ENCODE results near the gene PNLIPRP2.

Gene PNLIPRP2

DNA sequence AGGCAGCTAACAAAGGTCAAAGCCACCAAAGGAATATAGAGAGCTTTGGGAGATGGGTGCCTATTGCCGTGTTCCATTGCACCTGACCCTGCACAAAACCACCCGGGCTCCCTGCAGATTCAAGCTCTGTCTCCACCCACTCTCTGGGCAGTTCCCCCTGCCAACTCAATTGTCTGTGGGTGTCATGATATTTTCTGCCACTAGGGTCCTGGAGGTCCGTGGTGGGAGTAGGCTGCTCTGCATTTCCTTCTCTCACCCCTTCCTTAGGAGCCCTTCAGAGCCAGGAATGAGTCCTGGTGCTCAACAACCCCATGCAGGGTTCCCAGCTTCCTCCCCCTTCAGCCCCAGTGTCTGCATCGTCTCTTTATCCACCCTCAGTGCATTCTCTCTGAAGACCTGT, 34.1 kb downstream of the PNLIPRP2 start:
- in situ Hi-C loops (cut with HindIII; ENCODE audit: low sequenced_read_pairs) = no loop called here

DNA sequence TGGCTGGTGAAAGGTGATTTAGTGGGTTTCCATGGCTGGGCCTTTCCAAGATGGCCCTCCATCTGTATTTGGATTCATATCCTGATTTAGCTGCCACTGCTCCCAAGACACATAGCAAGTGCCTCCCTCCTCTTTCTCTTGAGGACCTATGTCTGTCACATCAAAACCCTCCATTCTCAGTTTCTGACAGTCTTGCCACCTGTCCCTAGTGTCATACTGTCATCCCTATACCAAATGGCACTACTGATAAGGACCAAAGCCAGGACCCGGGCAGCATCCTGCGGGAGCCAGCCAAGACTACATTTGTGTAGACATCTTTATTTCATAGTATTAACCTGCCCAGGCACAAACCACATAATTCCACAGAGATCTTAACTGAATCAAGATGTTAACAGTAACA, 34.8 kb downstream of the PNLIPRP2 start:
- in situ Hi-C loops (cut with HindIII; ENCODE audit: low sequenced_read_pairs) = no loop called here

DNA sequence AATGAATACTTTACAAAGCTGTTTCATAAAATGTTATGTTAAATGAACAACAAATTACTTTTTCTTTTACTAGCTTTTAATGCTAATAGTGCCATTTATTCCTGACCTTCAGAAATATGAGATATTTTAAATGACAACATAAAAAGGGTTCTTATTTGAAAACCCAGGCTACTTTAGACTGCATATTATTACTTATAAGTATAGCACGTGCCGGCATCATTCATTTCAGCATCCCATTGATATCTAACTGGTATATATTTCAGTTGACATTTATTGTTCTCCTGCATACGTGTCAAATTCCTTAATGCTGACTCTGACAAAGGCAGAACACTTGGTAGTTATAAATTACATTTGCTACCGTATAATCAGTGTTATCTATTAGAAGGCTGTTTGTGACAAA, 35.3 kb downstream of the PNLIPRP2 start:
- in situ Hi-C loops (cut with HindIII; ENCODE audit: low sequenced_read_pairs) = no loop called here

DNA sequence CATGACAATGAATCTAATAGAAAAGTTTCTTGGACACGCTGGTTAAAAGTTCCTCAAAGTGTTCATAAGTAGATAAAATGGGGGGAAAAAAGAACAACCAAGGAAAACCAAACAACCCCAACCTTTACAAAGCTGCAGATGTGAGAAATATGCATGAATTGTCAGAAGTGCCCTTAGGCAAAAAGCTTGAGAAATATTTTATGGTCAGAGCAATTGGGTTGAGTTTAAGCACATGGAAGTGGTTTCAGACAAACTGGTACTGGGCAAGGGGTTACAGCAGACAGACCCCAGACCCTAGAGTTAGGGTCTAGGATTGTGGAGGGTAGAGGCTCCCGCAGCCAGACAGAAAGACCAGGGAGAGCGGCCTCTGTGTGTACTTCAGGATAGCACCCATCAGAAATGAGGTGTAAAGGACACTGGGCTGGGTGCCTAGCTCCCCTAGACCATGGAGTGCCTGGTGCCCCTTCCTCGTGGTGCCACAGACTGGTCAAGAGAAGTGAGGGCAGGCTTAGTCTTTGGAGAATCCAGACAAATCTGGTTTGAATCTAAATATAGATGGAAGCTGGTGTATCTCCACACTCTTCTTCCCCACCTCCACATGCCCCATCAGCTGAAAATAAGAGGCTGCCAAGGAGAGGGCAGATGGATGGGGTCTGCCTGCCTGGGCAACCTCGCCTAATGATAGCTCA, 37.3 kb downstream of the PNLIPRP2 start:
- in situ Hi-C loops (cut with HindIII; ENCODE audit: low sequenced_read_pairs) = no loop called here

DNA sequence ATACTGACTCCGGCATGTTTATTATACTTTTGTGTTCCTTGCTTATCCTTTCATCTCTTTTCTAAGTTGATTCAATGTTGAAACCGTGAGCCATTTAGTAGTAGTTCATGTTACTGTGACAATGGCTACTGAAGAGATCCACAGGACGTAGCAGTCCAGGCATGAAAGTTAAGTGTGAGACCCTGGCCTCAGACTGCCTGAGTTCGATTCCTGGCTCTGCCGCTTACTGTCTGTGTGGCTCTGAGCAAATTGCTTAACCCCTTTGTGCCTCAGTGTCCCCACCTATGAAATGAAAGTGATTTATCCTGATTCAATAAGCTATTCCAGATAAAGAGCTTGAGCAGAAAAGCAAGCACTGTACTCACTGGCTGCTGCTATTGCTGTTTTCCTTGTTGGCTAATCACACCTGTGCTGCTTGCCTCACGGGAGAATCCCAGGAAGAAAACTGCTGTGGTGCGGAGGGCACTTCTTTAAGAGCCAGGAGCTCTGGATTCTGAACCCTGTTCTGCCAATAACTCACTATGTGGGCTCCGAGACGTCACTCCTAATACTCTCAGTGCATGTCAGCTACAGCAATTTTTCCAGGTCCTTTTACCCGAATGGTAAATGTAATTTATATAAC, 38.4 kb downstream of the PNLIPRP2 start:
- in situ Hi-C loops (cut with HindIII; ENCODE audit: low sequenced_read_pairs) = no loop called here

DNA sequence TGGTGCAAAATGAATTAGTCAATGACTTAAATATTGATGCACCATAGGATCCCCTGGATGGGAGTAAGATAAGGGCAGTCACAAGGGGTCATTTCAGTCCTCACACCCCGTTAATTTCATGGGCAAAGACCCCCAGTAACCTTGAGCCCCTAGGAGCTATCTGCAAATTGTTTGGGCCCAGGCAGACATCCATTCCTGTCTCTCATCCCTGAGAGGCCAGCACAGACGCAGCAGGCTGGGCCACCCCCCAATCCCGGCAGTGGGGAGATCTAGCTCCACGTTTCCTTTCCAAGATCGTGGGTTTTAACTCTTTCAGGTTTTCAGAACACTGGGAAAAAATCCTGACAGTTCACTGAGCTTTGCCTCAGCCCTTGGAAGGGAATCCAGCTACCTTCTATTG, 40.1 kb downstream of the PNLIPRP2 start:
- in situ Hi-C loops (cut with HindIII; ENCODE audit: low sequenced_read_pairs) = no loop called here

DNA sequence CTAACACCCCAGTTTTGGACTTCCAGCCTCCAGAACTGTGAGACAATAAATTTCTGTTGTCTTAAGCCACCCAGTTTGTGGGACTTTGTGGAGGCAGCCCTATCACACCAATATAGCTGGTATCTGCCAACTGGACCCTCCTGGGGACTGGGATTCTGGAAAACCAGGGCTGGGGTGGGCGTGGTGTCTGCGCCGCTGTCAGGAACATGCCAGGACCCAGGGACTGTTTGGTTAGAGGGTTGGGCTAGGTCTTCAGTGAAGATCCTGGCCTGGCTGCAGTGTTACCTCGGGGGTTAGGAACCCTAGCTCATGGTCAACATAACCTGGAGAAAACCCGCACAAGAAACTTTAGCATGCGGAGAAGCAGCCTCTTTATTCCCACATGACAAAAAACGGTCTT, 42.6 kb downstream of the PNLIPRP2 start:
- in situ Hi-C loops (cut with HindIII; ENCODE audit: low sequenced_read_pairs) = no loop called here

DNA sequence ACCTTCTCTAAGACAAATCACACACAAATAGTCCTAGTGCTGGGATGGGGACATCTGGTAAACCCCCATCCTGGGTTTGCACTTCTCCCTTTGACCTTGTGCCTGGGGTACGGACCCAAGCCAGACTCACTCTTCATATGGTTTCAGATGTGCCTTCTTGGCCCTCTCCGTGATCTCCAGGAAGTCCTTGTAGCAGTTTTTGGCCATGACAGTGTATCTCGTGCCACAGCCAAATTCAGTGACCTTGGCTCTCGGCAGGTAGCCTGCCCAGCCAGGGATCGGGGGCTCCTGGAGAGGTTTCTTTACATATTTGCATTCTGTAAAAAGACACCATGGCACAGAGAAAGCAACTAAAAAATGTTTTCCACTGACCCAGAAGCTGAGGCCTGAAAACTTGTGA, 43.9 kb downstream of the PNLIPRP2 start:
- in situ Hi-C loops (cut with HindIII; ENCODE audit: low sequenced_read_pairs) = loop anchor here (5.0 kb wide), 1 partner anchor 493 kb away; no protein-coding TSS in a partner anchor

DNA sequence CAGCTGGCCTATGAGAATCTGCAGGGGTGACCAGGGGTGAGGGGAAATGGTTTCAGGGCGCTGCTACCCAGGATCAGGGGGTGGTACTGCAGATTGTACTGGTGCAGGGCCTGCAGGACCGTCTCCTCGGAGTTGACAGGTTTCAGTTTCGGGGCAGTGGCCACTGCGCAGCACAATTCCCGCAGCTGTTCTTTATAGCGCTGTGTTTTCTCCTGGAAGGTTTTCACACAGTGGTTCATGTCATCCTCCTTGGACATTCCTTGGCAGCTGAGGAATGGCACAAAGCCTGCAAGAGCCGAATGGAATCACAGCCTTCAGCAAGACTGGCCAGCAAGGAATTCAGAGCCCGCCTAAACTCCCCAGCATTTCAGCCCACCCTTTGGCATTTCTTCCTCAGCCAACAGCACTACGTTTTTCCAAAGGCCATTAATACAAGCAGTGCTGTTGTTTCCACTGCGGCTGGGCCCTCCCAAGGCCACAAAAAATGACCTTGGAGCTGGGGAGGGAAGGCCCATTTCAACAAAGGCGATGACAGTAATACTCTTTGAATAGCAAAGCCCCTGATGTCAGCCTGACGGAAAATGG, 44.9 kb downstream of the PNLIPRP2 start:
- in situ Hi-C loops (cut with HindIII; ENCODE audit: low sequenced_read_pairs) = loop anchor here (5.0 kb wide), 1 partner anchor 492 kb away; no protein-coding TSS in a partner anchor

DNA sequence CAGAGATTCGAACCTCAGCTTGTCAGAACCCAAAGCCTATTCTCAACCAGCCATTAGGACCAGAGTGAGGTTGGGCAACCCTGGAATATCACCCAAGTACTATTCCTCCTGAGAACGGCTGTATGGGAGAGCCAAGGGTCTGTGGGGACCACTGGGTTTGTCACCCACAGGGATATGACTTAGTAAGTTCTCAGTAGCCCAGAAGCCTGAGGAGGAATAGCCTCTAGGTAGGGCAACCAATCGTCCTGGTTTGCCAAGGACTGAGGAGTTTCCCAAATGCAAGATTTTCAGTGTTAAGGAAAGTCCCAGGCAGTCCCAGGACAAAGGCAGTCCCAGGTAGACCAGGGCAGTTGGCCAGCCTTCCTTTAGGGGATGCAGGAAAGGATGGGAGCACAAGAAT, 46.7 kb downstream of the PNLIPRP2 start:
- in situ Hi-C loops (cut with HindIII; ENCODE audit: low sequenced_read_pairs) = loop anchor here (5.0 kb wide), 1 partner anchor 490 kb away; no protein-coding TSS in a partner anchor

DNA sequence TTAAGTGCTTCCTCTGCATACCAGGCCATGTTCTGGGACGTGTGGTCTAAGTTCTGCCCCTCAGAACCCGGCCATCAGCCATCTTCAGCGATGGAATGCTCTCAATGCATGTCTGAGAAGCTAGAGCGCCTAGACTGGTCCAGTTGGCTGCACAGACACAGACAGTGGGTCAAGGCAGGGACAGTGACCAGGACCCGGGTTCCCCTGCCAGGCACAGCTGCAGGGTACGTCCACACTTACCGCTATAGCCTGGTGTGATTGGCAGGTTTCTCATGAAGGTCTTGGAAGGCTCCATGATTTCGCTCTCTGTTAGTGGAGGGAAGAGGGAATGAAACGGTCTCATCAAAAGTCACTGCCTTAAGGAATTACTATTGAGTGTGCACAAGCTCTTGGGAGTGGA, 47.3 kb downstream of the PNLIPRP2 start:
- in situ Hi-C loops (cut with HindIII; ENCODE audit: low sequenced_read_pairs) = loop anchor here (5.0 kb wide), 1 partner anchor 489 kb away; no protein-coding TSS in a partner anchor

DNA sequence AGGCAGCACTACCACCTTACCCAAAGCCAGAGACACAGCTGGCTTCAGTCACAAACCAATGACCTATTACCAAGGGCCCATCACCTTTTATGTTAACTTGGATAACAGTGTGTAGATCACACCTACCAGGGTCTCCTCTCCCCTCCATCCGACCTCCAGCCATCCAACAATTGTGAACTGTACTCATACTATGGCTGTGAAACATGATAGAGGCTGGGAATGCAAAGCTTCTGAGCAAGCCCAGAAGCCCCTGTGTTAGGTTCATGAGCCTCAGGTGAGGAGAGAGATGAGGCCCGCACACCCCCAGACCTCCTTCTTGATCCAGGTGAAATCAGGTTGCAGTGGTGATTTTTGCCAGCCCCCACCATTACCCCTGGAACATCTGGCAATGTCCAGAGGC, 47.7 kb downstream of the PNLIPRP2 start:
- in situ Hi-C loops (cut with HindIII; ENCODE audit: low sequenced_read_pairs) = loop anchor here (5.0 kb wide), 1 partner anchor 489 kb away; no protein-coding TSS in a partner anchor

DNA sequence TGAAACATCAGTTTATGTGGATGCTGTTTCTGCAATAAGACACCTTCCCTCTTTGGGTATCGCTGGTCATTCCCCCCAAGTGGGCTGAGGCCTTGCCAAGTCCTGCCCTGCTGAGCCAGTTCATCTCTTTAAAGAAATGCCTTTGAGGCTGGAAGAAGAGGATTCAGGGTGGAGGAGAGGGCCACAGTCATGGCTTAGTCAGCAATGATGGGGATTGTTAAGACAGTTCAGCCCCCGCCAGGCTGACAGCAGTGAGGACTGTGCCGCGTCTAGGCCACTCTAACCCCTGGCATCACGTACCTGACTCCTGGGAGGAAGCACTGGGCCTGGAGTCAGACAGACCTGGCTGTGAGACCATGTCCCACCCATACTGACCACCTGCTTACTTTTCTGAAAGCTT, 48.3 kb downstream of the PNLIPRP2 start:
- in situ Hi-C loops (cut with HindIII; ENCODE audit: low sequenced_read_pairs) = loop anchor here (5.0 kb wide), 1 partner anchor 488 kb away; no protein-coding TSS in a partner anchor

DNA sequence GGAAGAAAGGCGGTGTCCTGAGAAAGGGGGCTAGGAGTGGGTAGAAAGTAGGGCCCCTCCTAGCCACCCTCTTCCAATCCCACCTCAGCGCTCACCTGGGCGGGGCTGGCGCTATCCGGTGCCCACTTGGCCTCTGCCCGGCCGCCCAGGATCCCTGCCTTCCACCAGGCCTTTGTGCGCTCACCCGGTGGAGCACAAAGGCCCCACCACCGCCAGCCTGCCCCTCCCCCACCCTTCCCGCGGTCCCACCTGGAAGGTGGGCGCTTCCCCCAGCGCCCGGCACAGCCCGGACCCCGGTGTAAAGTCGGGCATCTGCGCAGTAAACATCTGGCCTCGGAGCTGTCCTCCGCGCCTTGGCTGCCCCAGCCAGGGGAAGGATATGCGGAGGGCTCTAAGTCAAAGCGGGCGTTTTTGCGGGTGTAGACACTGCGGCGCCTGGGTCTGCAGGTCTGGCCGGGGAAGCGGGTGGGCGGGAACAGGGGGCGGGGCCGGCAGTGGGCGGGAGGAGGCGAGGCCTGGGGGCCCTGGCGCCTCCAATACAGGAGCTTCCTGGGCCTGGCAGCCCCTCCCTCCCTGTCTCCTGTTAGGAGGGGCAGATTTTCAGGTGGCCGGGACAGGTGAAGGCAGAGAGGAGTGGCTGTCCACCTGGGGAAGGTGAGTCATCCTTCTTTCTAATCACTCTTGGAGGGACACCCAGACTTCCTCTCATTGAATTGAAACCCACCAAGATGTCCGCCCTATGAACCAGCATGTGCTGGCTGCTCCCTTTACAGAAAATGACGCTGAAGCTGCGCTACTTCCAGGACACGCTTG, 49.3 kb downstream of the PNLIPRP2 start:
- in situ Hi-C loops (cut with HindIII; ENCODE audit: low sequenced_read_pairs) = loop anchor here (5.0 kb wide), 1 partner anchor 487 kb away; no protein-coding TSS in a partner anchor

DNA sequence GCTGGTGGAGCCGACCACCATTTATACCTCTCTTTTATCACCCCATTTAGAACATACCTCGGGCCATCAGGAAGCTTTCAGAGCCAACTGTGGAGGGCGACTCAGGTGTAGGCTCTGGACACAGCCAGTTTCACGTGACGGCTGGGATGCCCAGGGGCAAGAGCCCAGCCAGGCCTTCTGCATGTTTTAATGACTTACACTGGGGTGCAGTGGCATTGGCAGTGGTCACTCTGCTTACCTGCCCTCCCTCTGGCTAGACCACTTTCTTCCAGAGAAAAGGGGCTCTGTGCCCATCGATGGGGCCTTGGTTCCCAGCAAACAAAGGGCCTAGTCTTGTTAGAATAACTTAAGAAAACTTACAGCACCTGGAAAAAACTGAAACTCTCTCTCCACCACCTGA, 50.0 kb downstream of the PNLIPRP2 start:
- in situ Hi-C loops (cut with HindIII; ENCODE audit: low sequenced_read_pairs) = no loop called here

DNA sequence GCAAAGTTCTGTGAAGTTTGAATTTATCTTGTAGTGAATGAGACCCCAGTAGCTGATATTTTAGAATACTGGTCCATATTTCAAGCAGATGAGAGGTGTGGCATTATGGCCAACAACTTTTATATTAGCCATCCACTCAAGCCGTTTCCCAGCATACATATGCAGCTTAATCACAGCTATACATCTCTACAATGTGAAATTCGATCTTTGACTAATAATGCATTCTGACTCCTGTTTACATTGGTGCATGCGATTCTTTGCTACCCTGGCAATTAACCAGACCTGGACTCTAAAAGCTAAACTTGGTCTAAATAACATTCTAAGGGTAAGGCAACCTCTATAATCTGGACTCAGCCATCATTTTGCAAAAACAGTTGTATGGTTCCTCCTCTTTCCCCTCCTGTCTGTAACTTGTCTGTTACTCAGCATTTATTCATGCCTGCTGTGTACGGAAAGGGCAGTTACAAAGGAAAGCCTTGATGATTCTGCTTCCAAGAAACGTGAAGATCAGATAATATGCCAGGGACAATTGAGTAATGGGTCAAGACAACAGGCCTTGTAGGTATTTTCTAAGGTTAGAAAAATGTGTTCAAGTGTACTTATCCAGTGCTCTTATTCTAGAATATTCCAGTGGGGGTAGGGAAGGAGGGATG, 50.6 kb downstream of the PNLIPRP2 start:
- in situ Hi-C loops (cut with HindIII; ENCODE audit: low sequenced_read_pairs) = no loop called here

DNA sequence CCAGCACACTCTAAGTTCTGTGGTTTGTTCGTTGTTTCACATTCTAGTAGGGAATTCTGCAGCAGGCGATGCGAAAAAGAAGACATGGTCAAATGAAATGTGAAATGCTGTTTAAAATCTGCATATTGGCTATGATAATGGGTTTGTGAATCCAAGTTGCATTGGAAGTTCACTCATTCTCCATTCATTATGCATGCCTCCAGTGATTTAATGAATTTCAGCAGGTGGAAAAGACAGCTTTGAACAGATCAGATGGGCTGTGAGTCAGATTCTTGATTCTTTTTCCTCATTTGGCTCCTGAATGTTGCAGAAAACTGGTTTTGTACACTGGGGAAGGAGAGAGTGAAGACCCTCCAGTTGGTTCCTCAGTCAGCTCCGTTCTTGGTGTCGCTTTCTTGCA, 52.1 kb downstream of the PNLIPRP2 start:
- in situ Hi-C loops (cut with HindIII; ENCODE audit: low sequenced_read_pairs) = no loop called here

DNA sequence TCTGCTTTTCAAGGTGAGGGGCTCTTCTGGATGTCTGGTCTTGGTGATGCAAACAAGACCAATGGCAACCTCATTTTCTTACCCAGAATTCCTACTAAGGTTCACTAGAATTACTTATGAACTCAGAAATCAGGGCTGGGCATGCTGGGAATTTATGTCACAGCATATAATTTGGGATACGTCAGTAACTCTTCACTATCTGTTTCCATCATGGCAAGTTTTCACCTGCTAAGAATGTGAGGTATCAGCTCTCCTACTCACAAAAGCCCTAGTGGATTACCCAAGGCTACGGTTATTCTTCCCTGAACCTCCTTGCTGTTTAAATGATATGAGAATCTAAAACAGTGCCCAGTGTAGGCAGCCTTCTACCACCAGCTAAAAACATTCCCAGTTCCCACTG, 53.1 kb downstream of the PNLIPRP2 start:
- in situ Hi-C loops (cut with HindIII; ENCODE audit: low sequenced_read_pairs) = no loop called here

DNA sequence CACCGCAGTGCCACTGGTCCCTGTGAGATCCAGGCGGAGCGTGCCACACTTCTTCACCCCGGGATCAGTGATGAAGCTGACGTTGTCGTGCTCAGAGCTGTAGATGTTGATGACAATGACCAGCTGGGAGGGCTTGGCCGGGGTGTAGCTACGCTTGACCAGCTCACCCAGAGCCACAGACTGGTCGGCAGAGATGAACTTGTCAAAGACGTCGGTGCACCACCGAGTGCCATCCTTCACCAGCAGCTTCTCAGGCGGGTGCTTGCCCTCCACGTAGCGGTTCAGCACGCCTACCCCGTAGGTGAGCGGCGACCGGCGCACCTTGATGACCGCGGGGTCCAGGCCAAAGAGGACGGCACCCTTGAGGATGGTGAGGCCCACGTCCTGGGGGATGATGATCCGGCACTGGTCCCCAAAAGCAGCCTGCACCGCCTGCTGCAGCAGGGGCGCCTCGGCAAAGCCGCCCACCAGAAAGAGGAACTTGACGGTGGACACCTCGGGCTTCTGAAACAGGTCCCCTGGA, 54.2 kb downstream of the PNLIPRP2 start:
- in situ Hi-C loops (cut with HindIII; ENCODE audit: low sequenced_read_pairs) = no loop called here

DNA sequence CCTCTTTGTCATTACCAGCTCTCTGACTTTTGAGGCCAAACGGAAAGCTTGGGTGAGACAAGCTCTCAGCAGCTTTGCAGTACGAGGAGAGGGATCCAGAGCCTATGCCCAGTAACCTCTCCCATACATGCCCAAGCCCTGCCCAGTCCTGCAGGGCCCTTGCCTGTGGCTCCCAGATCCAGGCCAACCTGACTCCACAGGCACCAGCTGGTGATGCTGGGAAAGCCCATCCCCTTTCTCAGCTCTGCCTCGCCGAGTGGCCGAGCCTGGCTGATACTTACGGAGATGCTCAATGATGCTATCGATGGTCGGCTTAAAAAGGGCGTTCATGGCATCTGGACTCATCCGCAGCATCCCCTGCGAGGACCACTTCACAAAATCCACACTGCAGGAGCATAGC, 55.4 kb downstream of the PNLIPRP2 start:
- in situ Hi-C loops (cut with HindIII; ENCODE audit: low sequenced_read_pairs) = no loop called here
